Mesenchymal stem cell (in vitro differentiated cells and primary cell): ENCODE data around the gene EIF4EBP3.
A peak's percentile ranks its signal among the peaks of the same experiment; 100 is the strongest.

Source experiments
- DNase-seq: peaks from one replicate; pipeline ENCODE4 v3.0.0-alpha.2; 2013
- H2AFZ ChIP-seq: one replicate; pipeline ENCODE4 v1.6.1; 2013; ENCODE audit warnings: low read depth, mild to moderate bottlenecking, control low read depth, inconsistent platforms, low read length, moderate library complexity
- H2AK5ac ChIP-seq: 2 replicates; pipeline ENCODE4 v1.6.1; 2013; ENCODE audit warnings: low read length, moderate library complexity, mild to moderate bottlenecking, inconsistent platforms; ENCODE audit not compliant: severe bottlenecking
- H2BK120ac ChIP-seq: one replicate; pipeline ENCODE4 v1.6.1; 2013; ENCODE audit warnings: low read depth, mild to moderate bottlenecking, inconsistent platforms, low read length, moderate library complexity
- H2BK12ac ChIP-seq, 2 experiments: one replicate each; pipeline ENCODE4 v1.6.1; 2013; ENCODE audit warnings: inconsistent platforms in 2 of 2, low read length in 2 of 2, mild to moderate bottlenecking in 2 of 2, moderate library complexity in 2 of 2, control low read depth in 1 of 2
- H2BK15ac ChIP-seq: one replicate; pipeline ENCODE4 v1.6.1; 2013; ENCODE audit warnings: mild to moderate bottlenecking, low read depth, inconsistent platforms; ENCODE audit not compliant: poor library complexity, severe bottlenecking
- H2BK5ac ChIP-seq: 2 replicates; pipeline ENCODE4 v1.6.1; 2013; ENCODE audit warnings: low read depth, mild to moderate bottlenecking, low read length, control low read depth, inconsistent platforms; ENCODE audit not compliant: poor library complexity, severe bottlenecking
- H3K14ac ChIP-seq, 2 experiments: one replicate each; pipeline ENCODE4 v1.6.1; 2013; ENCODE audit warnings: inconsistent platforms in 2 of 2, low read length in 2 of 2, control low read depth in 1 of 2, mild to moderate bottlenecking in 1 of 2, moderate library complexity in 1 of 2
- H3K18ac ChIP-seq, 2 experiments: one replicate each; pipeline ENCODE4 v1.6.1; 2013; ENCODE audit warnings: inconsistent platforms in 2 of 2, low read length in 2 of 2, control low read depth in 1 of 2, low read depth in 1 of 2, mild to moderate bottlenecking in 1 of 2
- H3K23ac ChIP-seq, 2 experiments: one replicate each; pipeline ENCODE4 v1.6.1; 2013; ENCODE audit warnings: inconsistent platforms in 2 of 2, low read length in 2 of 2, mild to moderate bottlenecking in 2 of 2, moderate library complexity in 2 of 2, control low read depth in 1 of 2
- H3K27ac ChIP-seq: 2 replicates; pipeline ENCODE4 v1.5.1; 2013; ENCODE audit warnings: mild to moderate bottlenecking, moderate library complexity, low read length, control low read depth, inconsistent platforms; ENCODE audit not compliant: poor library complexity, severe bottlenecking
- H3K27me3 ChIP-seq, 2 experiments: 2 replicates each; pipeline versions ENCODE4 v1.6.1 to v1.7.0; 2013; ENCODE audit warnings: low read length in 2 of 2, mild to moderate bottlenecking in 2 of 2, moderate library complexity in 2 of 2, control low read depth in 1 of 2, inconsistent platforms in 1 of 2; ENCODE audit not compliant: control insufficient read depth in 1 of 2, insufficient read depth in 1 of 2
- H3K36me3 ChIP-seq, 2 experiments: 2 replicates each; pipeline versions ENCODE4 v1.6.1 to v1.7.0; 2013; ENCODE audit warnings: low read length in 2 of 2, control low read depth in 1 of 2, inconsistent platforms in 1 of 2, low read depth in 1 of 2, mild to moderate bottlenecking in 1 of 2; ENCODE audit not compliant: insufficient read depth in 2 of 2, control insufficient read depth in 1 of 2
- H3K4ac ChIP-seq, 2 experiments: one replicate each; pipeline ENCODE4 v1.6.1; 2013; ENCODE audit warnings: inconsistent platforms in 2 of 2, low read length in 2 of 2, mild to moderate bottlenecking in 2 of 2, moderate library complexity in 2 of 2, control low read depth in 1 of 2, low read depth in 1 of 2
- H3K4me1 ChIP-seq: 2 replicates; pipeline ENCODE4 v1.6.1; 2013; ENCODE audit warnings: low read depth, low read length, control low read depth; ENCODE audit not compliant: control insufficient read depth, insufficient read depth
- H3K4me2 ChIP-seq: 2 replicates; pipeline ENCODE4 v1.6.1; 2013; ENCODE audit warnings: low read length, mild to moderate bottlenecking, inconsistent platforms; ENCODE audit not compliant: poor library complexity, severe bottlenecking
- H3K4me3 ChIP-seq, 2 experiments: 2 replicates each; pipeline versions ENCODE4 v1.5.1 to v1.7.0; 2013; ENCODE audit warnings: low read length in 2 of 2, mild to moderate bottlenecking in 2 of 2, control low read depth in 1 of 2, low read depth in 1 of 2; ENCODE audit not compliant: insufficient read depth in 1 of 2
- H3K79me1 ChIP-seq: replicated peaks from 2 replicates; pipeline ENCODE4 v1.6.1; 2013; ENCODE audit warnings: mild to moderate bottlenecking, control low read depth, low read length, inconsistent platforms; ENCODE audit not compliant: poor library complexity, severe bottlenecking
- H3K9ac ChIP-seq: 2 replicates; pipeline ENCODE4 v1.7.0; 2013; ENCODE audit warnings: mild to moderate bottlenecking, low read length, moderate library complexity
- H3K9me3 ChIP-seq: 2 replicates; pipeline ENCODE4 v1.7.0; 2013; ENCODE audit warnings: mild to moderate bottlenecking, low read length; ENCODE audit not compliant: control insufficient read depth
- H4K8ac ChIP-seq: one replicate; pipeline ENCODE4 v1.6.1; 2013; ENCODE audit warnings: inconsistent platforms, mild to moderate bottlenecking, low read length, moderate library complexity
- H4K91ac ChIP-seq: one replicate; pipeline ENCODE4 v1.6.1; 2013; ENCODE audit warnings: mild to moderate bottlenecking, low read length, inconsistent platforms
- WGBS: methylation state at CpG from one replicate; pipeline ENCODE4 v1.1.7; 2013; ENCODE audit warnings: mixed read lengths; 5-methylcytosine and 5-hydroxymethylcytosine counted together

The EIF4EBP3 gene

GRCh38 chr5:140564196-140565023 lies 16.9 kb downstream of the EIF4EBP3 start, which contains the start of the genes APBB3 and SLC35A4:
APBB3 (minus strand) TSS chr5:140564598; CDS start chr5:140564245, 353 bp downstream.
SLC35A4 (plus strand) TSS chr5:140564828; CDS start chr5:140567170, 2,342 bp downstream.
- Histone ChIP-seq H2BK5ac (no peak within 1 kb of the TSS), H3K4me3 (peak within 1 kb of the TSS; percentile 78 to 89), H3K79me1 (peaks cover 51% of the 10 kb centered on the region), H3K18ac (peak within 1 kb of the TSS; percentile 81 to 88), H4K91ac (peak within 1 kb of the TSS; percentile 64), H2BK15ac (peak within 1 kb of the TSS; percentile 44), H3K14ac (peak within 1 kb of the TSS in 1 of 2 experiments; percentile 88), H3K9ac (peak within 1 kb of the TSS; percentile 95), H3K4ac (peak within 1 kb of the TSS; percentile 41 to 93), H3K9me3 (no peaks in the 10 kb centered on the region), H4K8ac (peak within 1 kb of the TSS; percentile 93), H2AFZ (peak within 1 kb of the TSS; percentile 72), H2AK5ac (peak within 1 kb of the TSS; percentile 33), H3K27me3 (no peaks in the 10 kb centered on the region), H3K4me1 (peaks cover 30% of the 10 kb centered on the region), H3K36me3 (peaks cover 48 to 60% of the 10 kb centered on the region in 2 experiments), H3K4me2 (peak within 1 kb of the TSS; percentile 81), H2BK12ac (peak within 1 kb of the TSS; percentile 7 to 25), H2BK120ac (peak within 1 kb of the TSS; percentile 24), H3K27ac (peak within 1 kb of the TSS; percentile 77), H3K23ac (peak within 1 kb of the TSS in 1 of 2 experiments; percentile 68)
- under 1% methylated on average over 50 of the region's 74 CpGs for WGBS
- DNase-seq = peak; percentile 99

- peak overlapping the region; percentile 95 for H3K9ac ChIP-seq
- H2AK5ac ChIP-seq = peak overlapping the region; percentile 33
- peak overlapping the region; percentile 78 to 89 for H3K4me3 ChIP-seq
- no peaks in the 10 kb centered on the region for H3K27me3 ChIP-seq
- H3K9me3 ChIP-seq = no peaks in the 10 kb centered on the region
- H3K79me1 ChIP-seq = peaks cover 53% of the 10 kb centered on the region
- no peak overlapping the region for H2BK15ac ChIP-seq
- H3K4me1 ChIP-seq = peaks cover 29% of the 10 kb centered on the region
- peak overlapping the region; percentile 69 for H3K4me2 ChIP-seq
- H3K23ac ChIP-seq = no peak overlapping the region
- H3K4ac ChIP-seq = peak overlapping the region; percentile 29 to 93
- peak overlapping the region; percentile 23 for H4K91ac ChIP-seq
- peak overlapping the region; percentile 66 for H4K8ac ChIP-seq
- WGBS = 13% methylated on average over 13 of the region's 13 CpGs
- H2BK12ac ChIP-seq = no peak overlapping the region
- peak overlapping the region; percentile 46 for H2AFZ ChIP-seq
- peak overlapping the region; percentile 68 to 88 for H3K18ac ChIP-seq
- H3K36me3 ChIP-seq = peaks cover 50 to 56% of the 10 kb centered on the region in 2 experiments
- peak overlapping the region; percentile 11 for H2BK120ac ChIP-seq
- peak; percentile 62 for DNase-seq
- peak overlapping the region in 1 of 2 experiments; percentile 79 for H3K14ac ChIP-seq
- H3K27ac ChIP-seq = peak overlapping the region; percentile 77
- H2BK5ac ChIP-seq = no peak overlapping the region
Measured at GRCh38 chr5:140565024-140565779, 17.7 kb downstream of the EIF4EBP3 start.

GRCh38 chr5:140565780-140566095 lies 18.3 kb downstream of the EIF4EBP3 start:
- 86% methylated on average over 4 of the region's 4 CpGs for WGBS
- H3K4me1 ChIP-seq = peaks cover 26% of the 10 kb centered on the region
- H4K91ac ChIP-seq = no peak overlapping the region
- no peak overlapping the region for H2BK5ac ChIP-seq
- peak overlapping the region in 1 of 2 experiments; percentile 38 for H3K18ac ChIP-seq
- peak overlapping the region; percentile 33 for H2AK5ac ChIP-seq
- no peak overlapping the region for H2BK15ac ChIP-seq
- no peak overlapping the region for H2BK12ac ChIP-seq
- H3K23ac ChIP-seq = no peak overlapping the region
- peak overlapping the region in 1 of 2 experiments; percentile 89 for H3K4me3 ChIP-seq
- peaks cover 51% of the 10 kb centered on the region for H3K79me1 ChIP-seq
- H3K9ac ChIP-seq = peak overlapping the region; percentile 95
- no peaks in the 10 kb centered on the region for H3K27me3 ChIP-seq
- no peak overlapping the region for H2AFZ ChIP-seq
- peak; percentile 65 for DNase-seq
- H4K8ac ChIP-seq = no peak overlapping the region
- no peak overlapping the region for H3K14ac ChIP-seq
- no peak overlapping the region for H2BK120ac ChIP-seq
- peak overlapping the region; percentile 69 for H3K4me2 ChIP-seq
- H3K9me3 ChIP-seq = no peaks in the 10 kb centered on the region
- H3K36me3 ChIP-seq = peaks cover 49 to 56% of the 10 kb centered on the region in 2 experiments
- H3K27ac ChIP-seq = no peak overlapping the region
- H3K4ac ChIP-seq = no peak overlapping the region

GRCh38 chr5:140566665-140567064 lies 19.2 kb downstream of the EIF4EBP3 start:
- H3K79me1 ChIP-seq = peaks cover 49% of the 10 kb centered on the region
- peaks cover 26% of the 10 kb centered on the region for H3K4me1 ChIP-seq
- H2BK120ac ChIP-seq = no peak overlapping the region
- H4K91ac ChIP-seq = no peak overlapping the region
- no peak overlapping the region for H3K18ac ChIP-seq
- no peaks in the 10 kb centered on the region for H3K9me3 ChIP-seq
- no peak overlapping the region for H3K4ac ChIP-seq
- no peak overlapping the region for H4K8ac ChIP-seq
- H3K36me3 ChIP-seq = peaks cover 40 to 50% of the 10 kb centered on the region in 2 experiments
- no peak for DNase-seq
- no peak overlapping the region for H3K14ac ChIP-seq
- H2BK12ac ChIP-seq = no peak overlapping the region
- no peak overlapping the region for H2AFZ ChIP-seq
- no peak overlapping the region for H3K23ac ChIP-seq
- no peak overlapping the region for H3K4me2 ChIP-seq
- H2AK5ac ChIP-seq = no peak overlapping the region
- no peak overlapping the region for H3K27ac ChIP-seq
- H3K9ac ChIP-seq = peak overlapping the region; percentile 95
- H2BK15ac ChIP-seq = no peak overlapping the region
- no peaks in the 10 kb centered on the region for H3K27me3 ChIP-seq
- 96% methylated on average over 5 of the region's 5 CpGs for WGBS
- H2BK5ac ChIP-seq = no peak overlapping the region
- H3K4me3 ChIP-seq = no peak overlapping the region
